GM12878 (cell line): ENCODE data around the gene HMGN4. TPM values are rescaled to one million over a fixed set of nuclear protein-coding genes. Genes with fewer than 3 reads are reported as not detected.

Source experiments
- ATAC-seq: fragments of 200-7000 bp; cut with Tn5 transposase; 3 replicates; pipeline ENCODE4 v1.9.1; 2020; ENCODE audit warnings: mild to moderate bottlenecking, moderate library complexity
- BruUV-seq: library from RNA; stranded (reverse); fragments of 400-500 nt; replicated peaks from 2 replicates; lab custom pipeline; 2021; lab: Mats Ljungman, UMichigan
- CTCF ChIA-PET: fragments of 300-600 bp; sonication (Branson Sonifier 250); formaldehyde crosslinking; extraction: SDS; loops from one replicate; lab custom pipeline; 2021; ENCODE audit warnings: inconsistent platforms; lab: Yijun Ruan, JAX
- POLR2A ChIA-PET: fragments of 350-600 bp; formaldehyde crosslinking; extraction: SDS; loops from one replicate; lab custom pipeline; 2021; ENCODE audit warnings: inconsistent platforms; lab: Charles Lee
- RAD21 ChIA-PET: fragments of 300-600 bp; sonication (Branson Sonifier 250); formaldehyde crosslinking; loops from one replicate; lab custom pipeline; 2023; ENCODE audit warnings: antibody characterized with exemption; ENCODE audit not compliant: unreplicated experiment; lab: Charles Lee
- SMC1A ChIA-PET: fragments of 300-600 bp; sonication (Branson Sonifier 250); formaldehyde crosslinking; loops from one replicate; lab custom pipeline; 2023; ENCODE audit not compliant: unreplicated experiment, uncharacterized antibody; lab: Charles Lee
- DNase-seq: peaks from one replicate; pipeline ENCODE4 v3.0.0-alpha.2; 2011; ENCODE audit warnings: low read depth, low spot score
- FAIRE-seq: peaks from 3 replicates; lab custom pipeline; 2011; peaks lifted over from hg19 to GRCh38; lab: Jason Lieb, UNC
- H2AFZ ChIP-seq: 2 replicates; pipeline ENCODE4 v1.6.0; 2011; ENCODE audit warnings: low read depth, low read length, control low read depth; ENCODE audit not compliant: control insufficient read depth
- H3K27ac ChIP-seq: 2 replicates; pipeline ENCODE4 v1.5.1; 2011; ENCODE audit warnings: control low read depth; ENCODE audit not compliant: control insufficient read depth, insufficient read depth
- H3K27me3 ChIP-seq, 2 experiments: replicated peaks in 1 of 2; 2 replicates each; pipeline versions ENCODE4 v1.6.0 to v1.6.1; 2011; ENCODE audit warnings: low read length in 1 of 2; ENCODE audit not compliant: control insufficient read depth in 2 of 2, insufficient read depth in 2 of 2
- H3K36me3 ChIP-seq, 2 experiments: 2 replicates each; pipeline ENCODE4 v1.5.1; 2011; ENCODE audit warnings: low read length in 1 of 2; ENCODE audit not compliant: control insufficient read depth in 2 of 2, insufficient read depth in 2 of 2
- H3K4me1 ChIP-seq: 2 replicates; pipeline ENCODE4 v1.6.1; 2011; ENCODE audit warnings: mild to moderate bottlenecking, low read length, moderate library complexity, mixed read lengths; ENCODE audit not compliant: control insufficient read depth, insufficient read depth
- H3K4me2 ChIP-seq: 2 replicates; pipeline ENCODE4 v1.6.0; 2011; ENCODE audit warnings: control low read depth; ENCODE audit not compliant: control insufficient read depth, insufficient read depth
- H3K4me3 ChIP-seq: fragments of 200-600 bp; sonication (generic); 2 replicates; pipeline ENCODE4 v1.5.1; 2016
- H3K79me2 ChIP-seq: 2 replicates; pipeline ENCODE4 v1.6.0; 2011; ENCODE audit warnings: low read length; ENCODE audit not compliant: control insufficient read depth, insufficient read depth
- H3K9ac ChIP-seq: 2 replicates; pipeline ENCODE4 v1.8.0; 2011; ENCODE audit warnings: low read length, control low read depth, mixed read lengths; ENCODE audit not compliant: control insufficient read depth, insufficient read depth
- H3K9me3 ChIP-seq: replicated peaks from 3 replicates; pipeline ENCODE4 v1.5.1; 2011; ENCODE audit warnings: mild to moderate bottlenecking, low read length; ENCODE audit not compliant: control insufficient read depth, insufficient read depth
- H4K20me1 ChIP-seq: 2 replicates; pipeline ENCODE4 v1.6.0; 2011; ENCODE audit not compliant: control insufficient read depth, insufficient read depth
- EED ChIP-seq: sonication (generic); IDR thresholded peaks from 2 replicates; pipeline ENCODE4 v1.6.1; 2016; ENCODE audit warnings: antibody characterized with exemption, low read depth
- ESRRA ChIP-seq: IDR thresholded peaks from 2 replicates; pipeline ENCODE4 v1.6.1; 2012; ENCODE audit warnings: mild to moderate bottlenecking, low read length, improper control_type of control experiment
- EZH2 ChIP-seq: IDR thresholded peaks from 2 replicates; pipeline ENCODE4 v1.6.1; 2012; ENCODE audit warnings: low read depth, mild to moderate bottlenecking, control low read depth, inconsistent platforms, low read length, borderline replicate concordance; ENCODE audit not compliant: control insufficient read depth
- FOXK2 ChIP-seq: fragments of 450-650 bp; IDR thresholded peaks from 2 replicates; pipeline ENCODE4 v1.6.1; 2017; ENCODE audit warnings: mild to moderate bottlenecking, moderate library complexity
- MEF2B ChIP-seq: fragments of 450-650 bp; IDR thresholded peaks from 2 replicates; pipeline ENCODE4 v1.6.1; 2018; ENCODE audit warnings: mild to moderate bottlenecking, moderate library complexity; ENCODE audit not compliant: partially characterized antibody, poor library complexity, severe bottlenecking
- NBN ChIP-seq: fragments of 450-650 bp; IDR thresholded peaks from 2 replicates; pipeline ENCODE4 v1.6.1; 2016
- NFYA ChIP-seq: IDR thresholded peaks from 2 replicates; pipeline ENCODE4 v1.6.1; 2011; ENCODE audit warnings: low read depth, mild to moderate bottlenecking, low read length, improper control_type of control experiment, borderline replicate concordance
- NR2F1 ChIP-seq: fragments of 450-650 bp; conservative IDR thresholded peaks from 2 replicates; pipeline ENCODE4 v1.6.1; 2017; ENCODE audit warnings: mild to moderate bottlenecking
- PML ChIP-seq: IDR thresholded peaks from 2 replicates; pipeline ENCODE4 v1.6.1; 2012; ENCODE audit warnings: low read length, inconsistent platforms
- SMAD5 ChIP-seq: IDR thresholded peaks from 2 replicates; pipeline ENCODE4 v1.6.1; 2016; ENCODE audit warnings: antibody characterized with exemption, low read depth
- TBL1XR1 ChIP-seq: IDR thresholded peaks from 2 replicates; pipeline ENCODE4 v1.6.1; 2012; ENCODE audit warnings: low read depth, low read length, improper control_type of control experiment
- TCF7 ChIP-seq: IDR thresholded peaks from 2 replicates; pipeline ENCODE4 v1.6.1; 2014; ENCODE audit warnings: antibody characterized with exemption, borderline replicate concordance
- YY1 ChIP-seq: IDR thresholded peaks from 2 replicates; pipeline ENCODE4 v1.6.1; 2011; ENCODE audit warnings: low read depth, mild to moderate bottlenecking, low read length
- WGBS: methylation state at CpG from one replicate; pipeline ENCODE4 v1.1.6; 2016; ENCODE audit warnings: low lambda C conversion rate; ENCODE audit not compliant: insufficient replicate concordance, insufficient coverage; ENCODE audit errors: missing lambda C conversion rate; 5-methylcytosine and 5-hydroxymethylcytosine counted together
- in situ Hi-C: fragments of 300-500 bp; cut with MboI; formaldehyde crosslinking; loops from 9 replicates; pipeline ENCODE4 v1.14.3; 2018; ENCODE audit warnings: mixed read lengths
- intact Hi-C: fragments of 100-400 bp; cut with micrococcal nuclease; formaldehyde crosslinking; loops from one replicate; pipeline ENCODE4 v1.14.2; 2022; ENCODE audit not compliant: unreplicated experiment
- polyA plus RNA-seq, 11 experiments: library from polyadenylated mRNA; depleted of rRNA in 4 of 11; unstranded in 6 of 11; stranded (reverse) in 5 of 11; fragments of >200 nt; fragmentation: Nextera tagmentation in 4 of 11; fragmentation: Illumina TruSeq in 1 of 11; extraction: Ambion mirVana in 4 of 11; extraction: Trizol in 1 of 11; gene quantifications; 1 replicate in 1 of 11; 2 replicates in 10 of 11; pipeline versions ENCODE4 v1.2.1 to v1.2.3, GENCODE V29; 2011 to 2016; ENCODE audit warnings: inconsistent platforms in 2 of 11, missing spikeins in 2 of 11, low read depth in 1 of 11
- total RNA-seq, 4 experiments: library from RNA; depleted of rRNA in 3 of 4; stranded (reverse); fragments of >200 nt in 3 of 4; fragmentation: Illumina TruSeq in 1 of 4; extraction: Trizol in 1 of 4; gene quantifications; 2 replicates each; pipeline versions ENCODE4 v1.2.1 to v1.2.3, GENCODE V29; 2013 to 2021
- TF ChIP-seq, protein P1 (sequence below): IDR thresholded peaks from 2 replicates; pipeline ENCODE4 v1.6.1; 2012; ENCODE audit warnings: low read length, inconsistent platforms
- TF ChIP-seq, protein P2 (sequence below): IDR thresholded peaks from 2 replicates; pipeline ENCODE4 v1.6.1; 2011; ENCODE audit warnings: low read depth, low read length, improper control_type of control experiment, borderline replicate concordance
- TF ChIP-seq, protein P3 (sequence below): fragments of 450-650 bp; IDR thresholded peaks from 2 replicates; pipeline ENCODE4 v1.6.1; 2018; ENCODE audit warnings: borderline replicate concordance, mild to moderate bottlenecking; ENCODE audit not compliant: partially characterized antibody
- TF ChIP-seq, protein P4 (sequence below): IDR thresholded peaks from 2 replicates; pipeline ENCODE4 v1.6.1; 2012; ENCODE audit warnings: low read depth, low read length, improper control_type of control experiment

The HMGN4 gene
- total and polyA plus RNA-seq, 10 of the 15 experiments (the other 5 are each of a cell fraction or from before 2014, with no cell fraction given), result 26.7 to 99.1 (median 76.7) TPM

DNA sequence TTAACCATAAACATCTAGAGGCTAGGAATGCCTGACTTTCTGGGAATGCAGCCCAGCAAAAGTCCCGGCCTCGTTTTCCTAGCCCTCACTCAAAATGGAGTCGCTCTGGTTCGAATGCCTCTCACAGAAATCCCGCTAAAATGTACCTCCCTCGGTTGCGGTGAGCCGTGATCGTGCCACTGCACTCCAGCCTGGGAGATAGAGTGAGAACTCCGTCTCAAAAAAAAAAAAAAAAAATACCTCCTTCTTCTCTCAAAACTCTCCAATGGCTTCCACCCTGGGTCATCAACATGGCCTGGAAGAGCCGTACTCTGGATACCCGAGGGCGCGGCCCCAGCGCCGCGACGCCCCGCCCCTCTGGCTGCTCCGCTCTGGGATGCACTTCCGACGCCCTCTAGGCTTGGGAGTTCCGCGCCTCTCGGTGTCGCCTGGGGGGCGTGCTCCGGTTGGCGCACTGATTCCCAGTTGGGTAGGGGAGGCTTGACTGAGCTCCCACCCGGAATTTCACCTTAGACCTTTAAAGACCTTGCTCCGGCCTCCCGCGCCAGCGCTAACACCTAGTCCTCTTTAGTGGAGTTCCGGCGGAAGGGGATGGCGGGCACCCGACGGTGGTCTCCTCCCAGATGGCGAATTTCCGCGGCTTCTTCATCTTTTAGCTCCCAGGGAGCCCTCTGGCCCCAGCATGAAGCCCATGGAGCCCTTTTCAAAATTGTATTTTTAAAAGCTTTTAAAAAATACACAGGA lies 12.3 kb downstream of the HMGN4 start (continued):
- TF ChIP-seq, protein P1, sequence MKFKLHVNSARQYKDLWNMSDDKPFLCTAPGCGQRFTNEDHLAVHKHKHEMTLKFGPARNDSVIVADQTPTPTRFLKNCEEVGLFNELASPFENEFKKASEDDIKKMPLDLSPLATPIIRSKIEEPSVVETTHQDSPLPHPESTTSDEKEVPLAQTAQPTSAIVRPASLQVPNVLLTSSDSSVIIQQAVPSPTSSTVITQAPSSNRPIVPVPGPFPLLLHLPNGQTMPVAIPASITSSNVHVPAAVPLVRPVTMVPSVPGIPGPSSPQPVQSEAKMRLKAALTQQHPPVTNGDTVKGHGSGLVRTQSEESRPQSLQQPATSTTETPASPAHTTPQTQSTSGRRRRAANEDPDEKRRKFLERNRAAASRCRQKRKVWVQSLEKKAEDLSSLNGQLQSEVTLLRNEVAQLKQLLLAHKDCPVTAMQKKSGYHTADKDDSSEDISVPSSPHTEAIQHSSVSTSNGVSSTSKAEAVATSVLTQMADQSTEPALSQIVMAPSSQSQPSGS, result no peak
- TF ChIP-seq EED (peak; percentile 62), NBN (peak; percentile 45; the same call in 1 of the 2 replicates), NR2F1 (peak; percentile 72), SMAD5 (no peak), EZH2 (no peak), YY1 (peak; percentile 60; the same call in 1 of the 2 replicates)
- TF ChIP-seq, protein P2, sequence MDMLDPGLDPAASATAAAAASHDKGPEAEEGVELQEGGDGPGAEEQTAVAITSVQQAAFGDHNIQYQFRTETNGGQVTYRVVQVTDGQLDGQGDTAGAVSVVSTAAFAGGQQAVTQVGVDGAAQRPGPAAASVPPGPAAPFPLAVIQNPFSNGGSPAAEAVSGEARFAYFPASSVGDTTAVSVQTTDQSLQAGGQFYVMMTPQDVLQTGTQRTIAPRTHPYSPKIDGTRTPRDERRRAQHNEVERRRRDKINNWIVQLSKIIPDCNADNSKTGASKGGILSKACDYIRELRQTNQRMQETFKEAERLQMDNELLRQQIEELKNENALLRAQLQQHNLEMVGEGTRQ, result no peak
- TF ChIP-seq, all 136 proteins: peak for 28

DNA sequence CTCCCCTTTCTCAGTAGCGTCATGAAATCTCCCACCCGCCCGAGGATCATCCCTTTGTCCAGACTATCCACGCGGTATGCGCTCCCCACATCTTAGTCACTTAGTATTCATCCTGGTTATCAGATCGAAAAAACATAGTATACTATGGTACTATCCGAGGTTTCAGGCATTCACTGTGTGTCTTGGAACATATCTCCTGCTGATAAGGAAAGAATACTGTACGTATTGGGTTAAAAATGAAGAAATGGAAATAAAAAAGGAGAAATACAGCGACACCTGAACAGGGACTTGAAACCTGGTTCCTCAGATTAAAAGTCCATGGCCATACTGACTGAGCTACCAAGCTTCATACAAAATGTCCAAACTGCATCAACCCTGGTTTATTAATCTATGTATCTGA lies 14.0 kb downstream of the HMGN4 start:
- TF ChIP-seq FOXK2 (no peak), MEF2B (no peak), TBL1XR1 (no peak), PML (no peak), NFYA (no peak), TCF7 (no peak), ESRRA (no peak)
- TF ChIP-seq, protein P3, sequence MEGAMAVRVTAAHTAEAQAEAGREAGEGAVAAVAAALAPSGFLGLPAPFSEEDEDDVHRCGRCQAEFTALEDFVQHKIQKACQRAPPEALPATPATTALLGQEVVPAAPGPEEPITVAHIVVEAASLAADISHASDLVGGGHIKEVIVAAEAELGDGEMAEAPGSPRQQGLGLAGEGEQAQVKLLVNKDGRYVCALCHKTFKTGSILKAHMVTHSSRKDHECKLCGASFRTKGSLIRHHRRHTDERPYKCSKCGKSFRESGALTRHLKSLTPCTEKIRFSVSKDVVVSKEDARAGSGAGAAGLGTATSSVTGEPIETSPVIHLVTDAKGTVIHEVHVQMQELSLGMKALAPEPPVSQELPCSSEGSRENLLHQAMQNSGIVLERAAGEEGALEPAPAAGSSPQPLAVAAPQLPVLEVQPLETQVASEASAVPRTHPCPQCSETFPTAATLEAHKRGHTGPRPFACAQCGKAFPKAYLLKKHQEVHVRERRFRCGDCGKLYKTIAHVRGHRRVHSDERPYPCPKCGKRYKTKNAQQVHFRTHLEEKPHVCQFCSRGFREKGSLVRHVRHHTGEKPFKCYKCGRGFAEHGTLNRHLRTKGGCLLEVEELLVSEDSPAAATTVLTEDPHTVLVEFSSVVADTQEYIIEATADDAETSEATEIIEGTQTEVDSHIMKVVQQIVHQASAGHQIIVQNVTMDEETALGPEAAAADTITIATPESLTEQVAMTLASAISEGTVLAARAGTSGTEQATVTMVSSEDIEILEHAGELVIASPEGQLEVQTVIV, result no peak
- TF ChIP-seq, protein P4, sequence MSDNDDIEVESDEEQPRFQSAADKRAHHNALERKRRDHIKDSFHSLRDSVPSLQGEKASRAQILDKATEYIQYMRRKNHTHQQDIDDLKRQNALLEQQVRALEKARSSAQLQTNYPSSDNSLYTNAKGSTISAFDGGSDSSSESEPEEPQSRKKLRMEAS, result no peak
- Histone ChIP-seq H3K9me3 (no peaks in the 10 kb centered on the region), H3K4me1 (0 out of 2 replicates have a peak, but pooled peaks cover 3% of the 10 kb centered on the region), H3K4me2 (peak overlapping the region; percentile 92; the same call in 1 of the 2 replicates), H3K9ac (no peak overlapping the region), H3K36me3 (no peaks in the 10 kb centered on the region; a peak in 1 of 4 replicates), H2AFZ (no peak overlapping the region), H4K20me1 (no peaks in the 10 kb centered on the region), H3K27me3 (no peaks in the 10 kb centered on the region), H3K4me3 (no peak overlapping the region), H3K27ac (no peak overlapping the region), H3K79me2 (no peaks in the 10 kb centered on the region)
- DNase-seq (no peak), FAIRE-seq (no peak), ATAC-seq (no peak)
- SMC1A ChIA-PET, result interaction anchor here (0.9 to 4.5 kb wide), 10 partner anchors 9 to 213 kb away, joined by 3 to 44 read pairs (median 12); partner anchors contain the start of gene HMGN4
- RAD21 ChIA-PET, result interaction anchor here (3.1 to 5.5 kb wide), 3 partner anchors 15 to 19 kb away, joined by 13 to 40 read pairs (median 18); partner anchors contain the start of gene HMGN4
- 94% methylated on average over 10 of the region's 10 CpGs for WGBS
- no TSS peak for BruUV-seq
- POLR2A ChIA-PET, result interaction anchor here (1.0 to 4.5 kb wide), 10 partner anchors 8 to 363 kb away, joined by 3 to 29 read pairs (median 4); partner anchors contain the start of gene HMGN4
- CTCF ChIA-PET, result interaction anchor here (0.6 to 4.1 kb wide), 8 partner anchors 10 to 229 kb away, joined by 3 to 28 read pairs (median 5); partner anchors contain the start of gene HMGN4
- in situ Hi-C loops (loop anchor here (5.0 kb wide), 1 partner anchor 220 kb away; no protein-coding TSS in a partner anchor), intact Hi-C loops (loop anchor here (10.0 kb wide), 1 partner anchor 377 kb away; no protein-coding TSS in a partner anchor)
